GM23338 (cell line): ENCODE results near the gene PNPLA1. TPM values are rescaled to one million over a fixed set of nuclear protein-coding genes. Genes with fewer than 3 reads are reported as not detected.

ENCODE experiments used
- ATAC-seq: fragments of 200-7000 bp; cut with Tn5 transposase; 3 replicates; pipeline ENCODE4 v1.9.1; 2020
- DNase-seq: peaks from one replicate; pipeline ENCODE4 v3.0.0-alpha.2; 2015; ENCODE audit warnings: low spot score
- H2AFZ ChIP-seq: fragments of 200-600 bp; sonication (generic); 2 replicates; pipeline ENCODE4 v1.8.0; 2016; ENCODE audit warnings: antibody characterized with exemption, mild to moderate bottlenecking, moderate library complexity
- H3F3A ChIP-seq: fragments of 200-600 bp; sonication (generic); replicated peaks from 2 replicates; pipeline ENCODE4 v1.8.0; 2017; ENCODE audit warnings: antibody characterized with exemption, mixed run types, low read depth
- H3K27ac ChIP-seq: fragments of 200-600 bp; sonication (generic); 2 replicates; pipeline ENCODE4 v1.6.1; 2016; ENCODE audit warnings: low read depth
- H3K27me3 ChIP-seq: fragments of 200-600 bp; sonication (generic); 2 replicates; pipeline ENCODE4 v1.8.0; 2016; ENCODE audit warnings: mild to moderate bottlenecking, mixed run types, moderate library complexity; ENCODE audit not compliant: insufficient read depth
- H3K36me3 ChIP-seq: fragments of 200-600 bp; sonication (generic); 2 replicates; pipeline ENCODE4 v1.8.0; 2016; ENCODE audit warnings: mild to moderate bottlenecking; ENCODE audit not compliant: insufficient read depth
- H3K4me1 ChIP-seq: fragments of 200-600 bp; sonication (generic); 2 replicates; pipeline ENCODE4 v1.8.0; 2016; ENCODE audit warnings: mild to moderate bottlenecking, moderate library complexity; ENCODE audit not compliant: insufficient read depth
- H3K4me2 ChIP-seq: fragments of 200-600 bp; sonication (generic); 2 replicates; pipeline ENCODE4 v1.7.1; 2017; ENCODE audit warnings: mixed run types
- H3K4me3 ChIP-seq: fragments of 200-600 bp; sonication (generic); 2 replicates; pipeline ENCODE4 v1.6.1; 2016; ENCODE audit warnings: mixed run types
- H3K79me2 ChIP-seq: fragments of 200-600 bp; sonication (generic); replicated peaks from 2 replicates; pipeline ENCODE4 v1.8.0; 2017; ENCODE audit warnings: mild to moderate bottlenecking; ENCODE audit not compliant: insufficient read depth
- H3K9me2 ChIP-seq: fragments of 200-600 bp; sonication (generic); 2 replicates; pipeline ENCODE4 v1.8.0; 2017; ENCODE audit not compliant: insufficient read depth
- H4K20me1 ChIP-seq: fragments of 200-600 bp; sonication (generic); replicated peaks from 2 replicates; pipeline ENCODE4 v1.8.0; 2017; ENCODE audit warnings: mild to moderate bottlenecking; ENCODE audit not compliant: insufficient read depth
- H3K27ac Mint-ChIP-seq: 2 replicates; pipeline ENCODE4 v1.8.0; 2020; ENCODE audit warnings: inconsistent platforms, mild to moderate bottlenecking, moderate library complexity, mixed read lengths
- H3K27me3 Mint-ChIP-seq: 3 replicates; pipeline ENCODE4 v1.8.0; 2022; ENCODE audit warnings: low read depth, mild to moderate bottlenecking, moderate library complexity, mixed read lengths, inconsistent platforms; ENCODE audit not compliant: insufficient read depth, poor library complexity
- H3K36me3 Mint-ChIP-seq: 3 replicates; pipeline ENCODE4 v1.8.0; 2021; ENCODE audit warnings: low read depth, mild to moderate bottlenecking, inconsistent platforms, moderate library complexity, mixed read lengths
- H3K4me1 Mint-ChIP-seq: 3 replicates; pipeline ENCODE4 v1.8.0; 2020; ENCODE audit warnings: mild to moderate bottlenecking, inconsistent platforms, mixed read lengths
- H3K4me3 Mint-ChIP-seq: 3 replicates; pipeline ENCODE4 v1.8.0; 2021; ENCODE audit warnings: moderate library complexity, mild to moderate bottlenecking, inconsistent platforms, mixed read lengths
- H3K9me3 Mint-ChIP-seq: 3 replicates; pipeline ENCODE4 v1.8.0; 2020; ENCODE audit warnings: moderate library complexity, mild to moderate bottlenecking, inconsistent platforms, mixed read lengths
- CREB1 ChIP-seq: fragments of 250-450 bp; sonication (Bioruptor Pico); IDR thresholded peaks from 2 replicates; pipeline ENCODE4 v1.5.0; 2020; ENCODE audit warnings: low read depth, mild to moderate bottlenecking, moderate library complexity
- ETS1 ChIP-seq: IDR thresholded peaks from 2 replicates; pipeline ENCODE4 v1.6.1; 2016; ENCODE audit warnings: antibody characterized with exemption
- EZH2phosphoT487 ChIP-seq: fragments of 200-600 bp; sonication (generic); IDR thresholded peaks from one replicate; pipeline ENCODE4 v1.8.1; 2018; ENCODE audit warnings: antibody characterized with exemption; ENCODE audit not compliant: unreplicated experiment
- JUNB ChIP-seq: IDR thresholded peaks from one replicate; pipeline ENCODE4 v1.6.1; 2016; ENCODE audit warnings: antibody characterized with exemption; ENCODE audit not compliant: unreplicated experiment
- NANOG ChIP-seq: IDR thresholded peaks from 2 replicates; pipeline ENCODE4 v1.6.1; 2016; ENCODE audit warnings: antibody characterized with exemption, borderline replicate concordance
- POLR2AphosphoS5 ChIP-seq: IDR thresholded peaks from 2 replicates; pipeline ENCODE4 v1.6.1; 2016; ENCODE audit warnings: antibody characterized with exemption, low read depth
- STAT1 ChIP-seq: IDR thresholded peaks from one replicate; pipeline ENCODE4 v1.6.1; 2016; ENCODE audit warnings: antibody characterized with exemption; ENCODE audit not compliant: unreplicated experiment
- ZNF114 ChIP-seq: fragments of 250-450 bp; sonication (Bioruptor Pico); IDR thresholded peaks from 2 replicates; pipeline ENCODE4 v1.5.0; 2020; ENCODE audit warnings: mild to moderate bottlenecking, moderate library complexity
- ZNF462 ChIP-seq: fragments of 250-450 bp; sonication (Bioruptor Pico); IDR thresholded peaks from 2 replicates; pipeline ENCODE4 v1.5.0; 2020; ENCODE audit warnings: mild to moderate bottlenecking, moderate library complexity
- long read RNA-seq: library from polyadenylated mRNA; unstranded; transcript quantifications from one replicate; pipeline ENCODE4 v2.0.0, GENCODE V29; 2020; ENCODE audit not compliant: unreplicated experiment
- polyA plus RNA-seq: library from polyadenylated mRNA; unstranded; fragments of >200 nt; fragmentation: Nextera tagmentation; extraction: Ambion mirVana; gene quantifications from 2 replicates; pipeline ENCODE4 v1.2.1, GENCODE V29; 2016
- total RNA-seq: library from RNA; depleted of rRNA; stranded (reverse); fragments of >200 nt; shearing (Covaris generic); gene quantifications from 2 replicates; pipeline ENCODE4 v1.2.3, GENCODE V29; 2014; rRNA removed
- TF ChIP-seq, protein P1 (sequence below): IDR thresholded peaks from one replicate; pipeline ENCODE4 v1.6.1; 2018; ENCODE audit warnings: antibody characterized with exemption; ENCODE audit not compliant: unreplicated experiment
- TF ChIP-seq, protein P2 (sequence below), 2 experiments: fragments of 200-600 bp in 1 of 2; sonication (generic) in 1 of 2; conservative IDR thresholded peaks; 2 replicates each; pipeline versions ENCODE4 v1.5.1 to v1.6.1; 2016 to 2017; ENCODE audit warnings: antibody characterized with exemption in 2 of 2, low read depth in 2 of 2, mild to moderate bottlenecking in 2 of 2, moderate library complexity in 1 of 2

The PNPLA1 gene, protein sequence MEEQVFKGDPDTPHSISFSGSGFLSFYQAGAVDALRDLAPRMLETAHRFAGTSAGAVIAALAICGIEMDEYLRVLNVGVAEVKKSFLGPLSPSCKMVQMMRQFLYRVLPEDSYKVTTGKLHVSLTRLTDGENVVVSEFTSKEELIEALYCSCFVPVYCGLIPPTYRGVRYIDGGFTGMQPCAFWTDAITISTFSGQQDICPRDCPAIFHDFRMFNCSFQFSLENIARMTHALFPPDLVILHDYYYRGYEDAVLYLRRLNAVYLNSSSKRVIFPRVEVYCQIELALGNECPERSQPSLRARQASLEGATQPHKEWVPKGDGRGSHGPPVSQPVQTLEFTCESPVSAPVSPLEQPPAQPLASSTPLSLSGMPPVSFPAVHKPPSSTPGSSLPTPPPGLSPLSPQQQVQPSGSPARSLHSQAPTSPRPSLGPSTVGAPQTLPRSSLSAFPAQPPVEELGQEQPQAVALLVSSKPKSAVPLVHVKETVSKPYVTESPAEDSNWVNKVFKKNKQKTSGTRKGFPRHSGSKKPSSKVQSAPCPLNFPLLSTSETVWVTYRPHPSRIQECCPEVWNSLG
- total RNA-seq (not detected in 2 replicates), polyA plus RNA-seq (not detected in 2 replicates)
- long read RNA-seq, result 0 reads

GRCh38 chr6:36269834-36270705 lies at the start of gene PNPLA1:
PNPLA1 (plus strand) TSS chr6:36270060; CDS start chr6:36270460, 400 bp downstream.
- no peaks in the 10 kb centered on the region for H3K36me3 ChIP-seq
- H3K79me2 ChIP-seq, result no peaks in the 10 kb centered on the region
- no peaks in the 10 kb centered on the region for H3K9me2 ChIP-seq
- peaks cover 4% of the 10 kb centered on the region; the same call in 1 of the 3 replicates for H3K4me1 Mint-ChIP-seq
- peak; percentile 89 for ATAC-seq
- H3K36me3 Mint-ChIP-seq, result no peaks in the 10 kb centered on the region
- H3K4me1 ChIP-seq, result no peaks in the 10 kb centered on the region
- H3K4me2 ChIP-seq, result no peak within 1 kb of the TSS
- H2AFZ ChIP-seq, result peak within 1 kb of the TSS; percentile 32; the same call in 1 of the 2 replicates
- no peaks in the 10 kb centered on the region for H4K20me1 ChIP-seq
- no peak within 1 kb of the TSS for H3K27ac ChIP-seq
- H3K27me3 ChIP-seq, result no peaks in the 10 kb centered on the region
- H3K4me3 Mint-ChIP-seq, result no peak within 1 kb of the TSS
- no peaks in the 10 kb centered on the region; the same call in 1 of the 3 replicates for H3K9me3 Mint-ChIP-seq
- no peak within 1 kb of the TSS for H3K4me3 ChIP-seq
- DNase-seq, result peak; percentile 51
- peaks cover 12% of the 10 kb centered on the region for H3K27me3 Mint-ChIP-seq
- H3F3A ChIP-seq, result no peaks in the 10 kb centered on the region
- H3K27ac Mint-ChIP-seq, result no peak within 1 kb of the TSS
- TF ChIP-seq ZNF462, result no peak
- TF ChIP-seq JUNB, result no peak
- TF ChIP-seq STAT1, result no peak
- TF ChIP-seq, protein P1, sequence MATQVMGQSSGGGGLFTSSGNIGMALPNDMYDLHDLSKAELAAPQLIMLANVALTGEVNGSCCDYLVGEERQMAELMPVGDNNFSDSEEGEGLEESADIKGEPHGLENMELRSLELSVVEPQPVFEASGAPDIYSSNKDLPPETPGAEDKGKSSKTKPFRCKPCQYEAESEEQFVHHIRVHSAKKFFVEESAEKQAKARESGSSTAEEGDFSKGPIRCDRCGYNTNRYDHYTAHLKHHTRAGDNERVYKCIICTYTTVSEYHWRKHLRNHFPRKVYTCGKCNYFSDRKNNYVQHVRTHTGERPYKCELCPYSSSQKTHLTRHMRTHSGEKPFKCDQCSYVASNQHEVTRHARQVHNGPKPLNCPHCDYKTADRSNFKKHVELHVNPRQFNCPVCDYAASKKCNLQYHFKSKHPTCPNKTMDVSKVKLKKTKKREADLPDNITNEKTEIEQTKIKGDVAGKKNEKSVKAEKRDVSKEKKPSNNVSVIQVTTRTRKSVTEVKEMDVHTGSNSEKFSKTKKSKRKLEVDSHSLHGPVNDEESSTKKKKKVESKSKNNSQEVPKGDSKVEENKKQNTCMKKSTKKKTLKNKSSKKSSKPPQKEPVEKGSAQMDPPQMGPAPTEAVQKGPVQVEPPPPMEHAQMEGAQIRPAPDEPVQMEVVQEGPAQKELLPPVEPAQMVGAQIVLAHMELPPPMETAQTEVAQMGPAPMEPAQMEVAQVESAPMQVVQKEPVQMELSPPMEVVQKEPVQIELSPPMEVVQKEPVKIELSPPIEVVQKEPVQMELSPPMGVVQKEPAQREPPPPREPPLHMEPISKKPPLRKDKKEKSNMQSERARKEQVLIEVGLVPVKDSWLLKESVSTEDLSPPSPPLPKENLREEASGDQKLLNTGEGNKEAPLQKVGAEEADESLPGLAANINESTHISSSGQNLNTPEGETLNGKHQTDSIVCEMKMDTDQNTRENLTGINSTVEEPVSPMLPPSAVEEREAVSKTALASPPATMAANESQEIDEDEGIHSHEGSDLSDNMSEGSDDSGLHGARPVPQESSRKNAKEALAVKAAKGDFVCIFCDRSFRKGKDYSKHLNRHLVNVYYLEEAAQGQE, result no peak
- TF ChIP-seq POLR2AphosphoS5, result no peak
- no peak for TF ChIP-seq NANOG
- no peak for TF ChIP-seq ZNF114
- TF ChIP-seq, protein P2, sequence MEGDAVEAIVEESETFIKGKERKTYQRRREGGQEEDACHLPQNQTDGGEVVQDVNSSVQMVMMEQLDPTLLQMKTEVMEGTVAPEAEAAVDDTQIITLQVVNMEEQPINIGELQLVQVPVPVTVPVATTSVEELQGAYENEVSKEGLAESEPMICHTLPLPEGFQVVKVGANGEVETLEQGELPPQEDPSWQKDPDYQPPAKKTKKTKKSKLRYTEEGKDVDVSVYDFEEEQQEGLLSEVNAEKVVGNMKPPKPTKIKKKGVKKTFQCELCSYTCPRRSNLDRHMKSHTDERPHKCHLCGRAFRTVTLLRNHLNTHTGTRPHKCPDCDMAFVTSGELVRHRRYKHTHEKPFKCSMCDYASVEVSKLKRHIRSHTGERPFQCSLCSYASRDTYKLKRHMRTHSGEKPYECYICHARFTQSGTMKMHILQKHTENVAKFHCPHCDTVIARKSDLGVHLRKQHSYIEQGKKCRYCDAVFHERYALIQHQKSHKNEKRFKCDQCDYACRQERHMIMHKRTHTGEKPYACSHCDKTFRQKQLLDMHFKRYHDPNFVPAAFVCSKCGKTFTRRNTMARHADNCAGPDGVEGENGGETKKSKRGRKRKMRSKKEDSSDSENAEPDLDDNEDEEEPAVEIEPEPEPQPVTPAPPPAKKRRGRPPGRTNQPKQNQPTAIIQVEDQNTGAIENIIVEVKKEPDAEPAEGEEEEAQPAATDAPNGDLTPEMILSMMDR (conservative IDR thresholded peaks at IDR 0.05; ENCODE audit: low read depth in 2 of 2), result no peak
- TF ChIP-seq EZH2phosphoT487, result no peak
- no peak for TF ChIP-seq CREB1 (CRISPR knock-in tag)
- TF ChIP-seq ETS1, result no peak
